Gastroesophageal sphincter (tissue), 3 donors: Measurements from ENCODE around the gene BACH2.

Experiments used
- CTCF ChIP-seq, 4 experiments: fragments of 200-600 bp in 2 of 4; fragments of 450-650 bp in 2 of 4; sonication (generic) in 1 of 4; IDR thresholded peaks; one replicate each; pipeline ENCODE4 v1.5.1; 2017 to 2019; ENCODE audit warnings: antibody characterized with exemption in 4 of 4, mild to moderate bottlenecking in 2 of 4, moderate library complexity in 2 of 4
- POLR2AphosphoS5 ChIP-seq: sonication (generic); formaldehyde crosslinking; IDR thresholded peaks from one replicate; pipeline ENCODE4 v1.6.1; 2017; ENCODE audit warnings: antibody characterized with exemption

- no peak for TF ChIP-seq POLR2AphosphoS5
- no peak for TF ChIP-seq CTCF (IDR thresholded peaks at IDR 0.05)
Measured at GRCh38 chr6:90227673-90228072, 69.0 kb downstream of the BACH2 start.
